Epithelial cell of proximal tubule (primary cell): ENCODE data around the gene LDB2. TPM values are rescaled to one million over a fixed set of nuclear protein-coding genes. Genes with fewer than 3 reads are reported as not detected.

Source experiments
- DNase-seq: peaks from one replicate; pipeline ENCODE4 v3.0.0-alpha.2; 2011; ENCODE audit warnings: low read depth
- H3K4me3 ChIP-seq: 2 replicates; pipeline ENCODE4 v1.5.1; 2011; ENCODE audit warnings: low read depth, mild to moderate bottlenecking, low read length
- total RNA-seq: library from RNA; depleted of rRNA; stranded (reverse); fragments of >200 nt; gene quantifications from 2 replicates; pipeline ENCODE4 v1.2.3, GENCODE V29; 2015
- TF ChIP-seq, protein P1 (sequence below): conservative IDR thresholded peaks from 2 replicates; pipeline ENCODE4 v1.5.1; 2012; ENCODE audit warnings: low read depth, mild to moderate bottlenecking, low read length

The LDB2 gene
- total RNA-seq, 1 donor from 2014 or later = 0.75 TPM

DNA sequence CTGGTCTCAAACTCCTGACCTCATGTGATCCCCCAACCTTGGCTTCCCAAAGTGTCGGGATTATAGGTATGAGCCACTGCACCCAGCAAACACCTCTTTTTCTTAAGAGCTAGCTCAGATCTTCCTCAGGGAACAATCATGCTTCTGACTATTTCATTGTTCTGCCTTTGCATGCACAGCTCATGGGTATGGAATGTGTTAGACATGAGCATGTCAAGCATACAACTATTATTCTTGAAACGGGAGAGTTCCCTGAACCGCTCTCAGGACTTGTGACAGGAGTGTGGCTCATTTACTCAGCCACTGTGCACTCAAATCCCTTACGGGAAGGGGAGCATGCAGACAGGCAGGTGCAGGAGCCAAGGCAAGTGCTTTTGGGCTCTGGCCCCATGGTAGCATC is 440.5 kb downstream of the LDB2 start:
- peak; percentile 60 for DNase-seq
- TF ChIP-seq, protein P1, sequence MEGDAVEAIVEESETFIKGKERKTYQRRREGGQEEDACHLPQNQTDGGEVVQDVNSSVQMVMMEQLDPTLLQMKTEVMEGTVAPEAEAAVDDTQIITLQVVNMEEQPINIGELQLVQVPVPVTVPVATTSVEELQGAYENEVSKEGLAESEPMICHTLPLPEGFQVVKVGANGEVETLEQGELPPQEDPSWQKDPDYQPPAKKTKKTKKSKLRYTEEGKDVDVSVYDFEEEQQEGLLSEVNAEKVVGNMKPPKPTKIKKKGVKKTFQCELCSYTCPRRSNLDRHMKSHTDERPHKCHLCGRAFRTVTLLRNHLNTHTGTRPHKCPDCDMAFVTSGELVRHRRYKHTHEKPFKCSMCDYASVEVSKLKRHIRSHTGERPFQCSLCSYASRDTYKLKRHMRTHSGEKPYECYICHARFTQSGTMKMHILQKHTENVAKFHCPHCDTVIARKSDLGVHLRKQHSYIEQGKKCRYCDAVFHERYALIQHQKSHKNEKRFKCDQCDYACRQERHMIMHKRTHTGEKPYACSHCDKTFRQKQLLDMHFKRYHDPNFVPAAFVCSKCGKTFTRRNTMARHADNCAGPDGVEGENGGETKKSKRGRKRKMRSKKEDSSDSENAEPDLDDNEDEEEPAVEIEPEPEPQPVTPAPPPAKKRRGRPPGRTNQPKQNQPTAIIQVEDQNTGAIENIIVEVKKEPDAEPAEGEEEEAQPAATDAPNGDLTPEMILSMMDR = no peak
- no peak overlapping the region for H3K4me3 ChIP-seq
